GM12874 (cell line): ENCODE data around the gene RNF212.

Experiments used
- CTCF ChIP-seq: IDR thresholded peaks from 2 replicates; pipeline ENCODE4 v1.5.1; 2011; ENCODE audit warnings: low read depth, mild to moderate bottlenecking, control low read depth, low read length, moderate library complexity; ENCODE audit not compliant: insufficient read depth

The RNF212 gene

GRCh38 chr4:1113311-1114009 is at the start of gene RNF212:
Gene RNF212, minus strand, starts transcription at chr4:1113564. Its CDS starts 100 bp downstream, at chr4:1113464.
- no peak for TF ChIP-seq CTCF

- no peak for TF ChIP-seq CTCF
Observed at GRCh38 chr4:1160351-1160750, 47.0 kb upstream of the RNF212 start.

GRCh38 chr4:1156069-1156468 is 42.7 kb upstream of the RNF212 start:
- TF ChIP-seq CTCF, result no peak

GRCh38 chr4:1155314-1155713 is 42.0 kb upstream of the RNF212 start:
- no peak for TF ChIP-seq CTCF

- TF ChIP-seq CTCF, result no peak
Observed at GRCh38 chr4:1154523-1155182, 41.3 kb upstream of the RNF212 start.

- no peak for TF ChIP-seq CTCF
Observed at GRCh38 chr4:1154126-1154522, 40.8 kb upstream of the RNF212 start.

GRCh38 chr4:1153567-1154090 is 40.3 kb upstream of the RNF212 start:
- TF ChIP-seq CTCF, result no peak
